Loucy (cell line): Measurements from ENCODE around the gene ADGRL3.

ENCODE experiments used
- H2AFZ ChIP-seq: fragments of 200-600 bp; sonication (generic); 2 replicates; pipeline ENCODE4 v1.6.0; 2016; ENCODE audit warnings: antibody characterized with exemption, mild to moderate bottlenecking, low read length, moderate library complexity
- H3F3A ChIP-seq: fragments of 200-600 bp; 2 replicates; pipeline ENCODE4 v1.6.0; 2016; ENCODE audit warnings: antibody characterized with exemption, low read depth, mild to moderate bottlenecking
- H3K27me3 ChIP-seq: fragments of 200-600 bp; sonication (generic); 2 replicates; pipeline ENCODE4 v1.6.1; 2014; ENCODE audit warnings: low read length, mild to moderate bottlenecking; ENCODE audit not compliant: insufficient read depth, poor library complexity, severe bottlenecking
- H3K36me3 ChIP-seq: fragments of 200-600 bp; sonication (generic); 2 replicates; pipeline ENCODE4 v1.6.1; 2016; ENCODE audit warnings: low read length; ENCODE audit not compliant: insufficient read depth
- H3K4me1 ChIP-seq: fragments of 200-600 bp; sonication (generic); 2 replicates; pipeline ENCODE4 v1.5.1; 2014; ENCODE audit warnings: low read length, mild to moderate bottlenecking; ENCODE audit not compliant: insufficient read depth, poor library complexity, severe bottlenecking
- H3K4me2 ChIP-seq: fragments of 200-600 bp; sonication (generic); 2 replicates; pipeline ENCODE4 v1.6.0; 2014; ENCODE audit warnings: antibody characterized with exemption, low read length, low read depth, mild to moderate bottlenecking; ENCODE audit not compliant: poor library complexity, severe bottlenecking
- H3K4me3 ChIP-seq: fragments of 200-600 bp; sonication (generic); 2 replicates; pipeline ENCODE4 v1.5.1; 2014; ENCODE audit warnings: low read length, mild to moderate bottlenecking, mixed read lengths; ENCODE audit not compliant: poor library complexity, severe bottlenecking
- H3K79me2 ChIP-seq: fragments of 200-600 bp; sonication (generic); 2 replicates; pipeline ENCODE4 v1.6.1; 2014; ENCODE audit warnings: low read length; ENCODE audit not compliant: insufficient read depth
- H3K9ac ChIP-seq: fragments of 200-600 bp; sonication (generic); 2 replicates; pipeline ENCODE4 v1.6.0; 2014; ENCODE audit warnings: mild to moderate bottlenecking, low read depth, low read length, moderate library complexity; ENCODE audit not compliant: poor library complexity, severe bottlenecking
- H3K9me2 ChIP-seq: fragments of 200-600 bp; sonication (generic); replicated peaks from 2 replicates; pipeline ENCODE4 v1.6.1; 2016; ENCODE audit warnings: low read depth, low read length, mixed read lengths
- H3K9me3 ChIP-seq: fragments of 200-600 bp; sonication (generic); 2 replicates; pipeline ENCODE4 v1.6.1; 2014; ENCODE audit warnings: mild to moderate bottlenecking, antibody characterized with exemption, low read length, low read depth; ENCODE audit not compliant: insufficient read depth
- H4K20me1 ChIP-seq: fragments of 200-600 bp; sonication (generic); 2 replicates; pipeline ENCODE4 v1.6.0; 2014; ENCODE audit warnings: antibody characterized with exemption, low read length, mild to moderate bottlenecking; ENCODE audit not compliant: insufficient read depth, poor library complexity, severe bottlenecking
- EZH2phosphoT487 ChIP-seq: fragments of 200-600 bp; IDR thresholded peaks from 2 replicates; pipeline ENCODE4 v1.6.1; 2018; ENCODE audit warnings: antibody characterized with exemption, mild to moderate bottlenecking, moderate library complexity, borderline replicate concordance
- TF ChIP-seq, protein P1 (sequence below): fragments of 200-600 bp; sonication (generic); conservative IDR thresholded peaks from 2 replicates; pipeline ENCODE4 v1.5.1; 2014; ENCODE audit warnings: mild to moderate bottlenecking, antibody characterized with exemption, low read length

ADGRL3 gene

GRCh38 chr4:62118558-62118957 lies 918.4 kb downstream of the ADGRL3 start:
- Histone ChIP-seq H3K4me2 (no peak overlapping the region), H3K79me2 (no peaks in the 10 kb centered on the region), H3K4me1 (no peaks in the 10 kb centered on the region), H3K27me3 (no peaks in the 10 kb centered on the region), H3F3A (no peaks in the 10 kb centered on the region), H3K9me2 (0 out of 2 replicates have a peak, but pooled peaks cover 4% of the 10 kb centered on the region), H4K20me1 (no peaks in the 10 kb centered on the region), H3K9ac (no peak overlapping the region), H3K4me3 (no peak overlapping the region), H3K9me3 (no peaks in the 10 kb centered on the region), H2AFZ (no peak overlapping the region), H3K36me3 (no peaks in the 10 kb centered on the region)
- no peak for TF ChIP-seq EZH2phosphoT487
- TF ChIP-seq, protein P1, sequence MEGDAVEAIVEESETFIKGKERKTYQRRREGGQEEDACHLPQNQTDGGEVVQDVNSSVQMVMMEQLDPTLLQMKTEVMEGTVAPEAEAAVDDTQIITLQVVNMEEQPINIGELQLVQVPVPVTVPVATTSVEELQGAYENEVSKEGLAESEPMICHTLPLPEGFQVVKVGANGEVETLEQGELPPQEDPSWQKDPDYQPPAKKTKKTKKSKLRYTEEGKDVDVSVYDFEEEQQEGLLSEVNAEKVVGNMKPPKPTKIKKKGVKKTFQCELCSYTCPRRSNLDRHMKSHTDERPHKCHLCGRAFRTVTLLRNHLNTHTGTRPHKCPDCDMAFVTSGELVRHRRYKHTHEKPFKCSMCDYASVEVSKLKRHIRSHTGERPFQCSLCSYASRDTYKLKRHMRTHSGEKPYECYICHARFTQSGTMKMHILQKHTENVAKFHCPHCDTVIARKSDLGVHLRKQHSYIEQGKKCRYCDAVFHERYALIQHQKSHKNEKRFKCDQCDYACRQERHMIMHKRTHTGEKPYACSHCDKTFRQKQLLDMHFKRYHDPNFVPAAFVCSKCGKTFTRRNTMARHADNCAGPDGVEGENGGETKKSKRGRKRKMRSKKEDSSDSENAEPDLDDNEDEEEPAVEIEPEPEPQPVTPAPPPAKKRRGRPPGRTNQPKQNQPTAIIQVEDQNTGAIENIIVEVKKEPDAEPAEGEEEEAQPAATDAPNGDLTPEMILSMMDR, result no peak

GRCh38 chr4:62119195-62119594 lies 919.1 kb downstream of the ADGRL3 start:
- H3K9me2 ChIP-seq, result 0 out of 2 replicates have a peak, but pooled peaks cover 4% of the 10 kb centered on the region
- TF ChIP-seq, protein P1, result no peak
- no peak for TF ChIP-seq EZH2phosphoT487
- no peaks in the 10 kb centered on the region for H3K4me1 ChIP-seq

GRCh38 chr4:62126064-62126732 lies 926.1 kb downstream of the ADGRL3 start:
- Histone ChIP-seq H3F3A (no peaks in the 10 kb centered on the region), H3K9me2 (no peaks in the 10 kb centered on the region), H2AFZ (no peak overlapping the region), H3K27me3 (no peaks in the 10 kb centered on the region), H3K4me3 (no peak overlapping the region), H3K9me3 (no peaks in the 10 kb centered on the region), H3K4me2 (no peak overlapping the region), H3K79me2 (no peaks in the 10 kb centered on the region), H3K4me1 (no peaks in the 10 kb centered on the region), H4K20me1 (no peaks in the 10 kb centered on the region), H3K9ac (no peak overlapping the region), H3K36me3 (no peaks in the 10 kb centered on the region)
- TF ChIP-seq, protein P1, result no peak
- TF ChIP-seq EZH2phosphoT487, result no peak

More at GRCh38 chr4:62119195-62119594, 919.1 kb downstream of the ADGRL3 start:
- no peak overlapping the region for H3K4me3 ChIP-seq
- no peaks in the 10 kb centered on the region for H3K79me2 ChIP-seq
- no peaks in the 10 kb centered on the region for H3K36me3 ChIP-seq
- H3K4me2 ChIP-seq, result no peak overlapping the region
- no peaks in the 10 kb centered on the region for H3K9me3 ChIP-seq
- H4K20me1 ChIP-seq, result no peaks in the 10 kb centered on the region
- H3K9ac ChIP-seq, result no peak overlapping the region
- H2AFZ ChIP-seq, result no peak overlapping the region
- H3K27me3 ChIP-seq, result no peaks in the 10 kb centered on the region
- no peaks in the 10 kb centered on the region for H3F3A ChIP-seq
